GM23338 (cell line): ENCODE data around the gene P4HA1. TPM values are rescaled to one million over a fixed set of nuclear protein-coding genes. Genes with fewer than 3 reads are reported as not detected.

ENCODE experiments used
- ATAC-seq: fragments of 200-7000 bp; cut with Tn5 transposase; 3 replicates; pipeline ENCODE4 v1.9.1; 2020
- DNase-seq: peaks from one replicate; pipeline ENCODE4 v3.0.0-alpha.2; 2015; ENCODE audit warnings: low spot score
- H2AFZ ChIP-seq: fragments of 200-600 bp; sonication (generic); 2 replicates; pipeline ENCODE4 v1.8.0; 2016; ENCODE audit warnings: antibody characterized with exemption, mild to moderate bottlenecking, moderate library complexity
- H3F3A ChIP-seq: fragments of 200-600 bp; sonication (generic); replicated peaks from 2 replicates; pipeline ENCODE4 v1.8.0; 2017; ENCODE audit warnings: antibody characterized with exemption, mixed run types, low read depth
- H3K27ac ChIP-seq: fragments of 200-600 bp; sonication (generic); 2 replicates; pipeline ENCODE4 v1.6.1; 2016; ENCODE audit warnings: low read depth
- H3K27me3 ChIP-seq: fragments of 200-600 bp; sonication (generic); 2 replicates; pipeline ENCODE4 v1.8.0; 2016; ENCODE audit warnings: mild to moderate bottlenecking, mixed run types, moderate library complexity; ENCODE audit not compliant: insufficient read depth
- H3K36me3 ChIP-seq: fragments of 200-600 bp; sonication (generic); 2 replicates; pipeline ENCODE4 v1.8.0; 2016; ENCODE audit warnings: mild to moderate bottlenecking; ENCODE audit not compliant: insufficient read depth
- H3K4me1 ChIP-seq: fragments of 200-600 bp; sonication (generic); 2 replicates; pipeline ENCODE4 v1.8.0; 2016; ENCODE audit warnings: mild to moderate bottlenecking, moderate library complexity; ENCODE audit not compliant: insufficient read depth
- H3K4me2 ChIP-seq: fragments of 200-600 bp; sonication (generic); 2 replicates; pipeline ENCODE4 v1.7.1; 2017; ENCODE audit warnings: mixed run types
- H3K4me3 ChIP-seq: fragments of 200-600 bp; sonication (generic); 2 replicates; pipeline ENCODE4 v1.6.1; 2016; ENCODE audit warnings: mixed run types
- H3K79me2 ChIP-seq: fragments of 200-600 bp; sonication (generic); replicated peaks from 2 replicates; pipeline ENCODE4 v1.8.0; 2017; ENCODE audit warnings: mild to moderate bottlenecking; ENCODE audit not compliant: insufficient read depth
- H3K9me2 ChIP-seq: fragments of 200-600 bp; sonication (generic); 2 replicates; pipeline ENCODE4 v1.8.0; 2017; ENCODE audit not compliant: insufficient read depth
- H4K20me1 ChIP-seq: fragments of 200-600 bp; sonication (generic); replicated peaks from 2 replicates; pipeline ENCODE4 v1.8.0; 2017; ENCODE audit warnings: mild to moderate bottlenecking; ENCODE audit not compliant: insufficient read depth
- H3K27ac Mint-ChIP-seq: 2 replicates; pipeline ENCODE4 v1.8.0; 2020; ENCODE audit warnings: inconsistent platforms, mild to moderate bottlenecking, moderate library complexity, mixed read lengths
- H3K27me3 Mint-ChIP-seq: 3 replicates; pipeline ENCODE4 v1.8.0; 2022; ENCODE audit warnings: low read depth, mild to moderate bottlenecking, moderate library complexity, mixed read lengths, inconsistent platforms; ENCODE audit not compliant: insufficient read depth, poor library complexity
- H3K36me3 Mint-ChIP-seq: 3 replicates; pipeline ENCODE4 v1.8.0; 2021; ENCODE audit warnings: low read depth, mild to moderate bottlenecking, inconsistent platforms, moderate library complexity, mixed read lengths
- H3K4me1 Mint-ChIP-seq: 3 replicates; pipeline ENCODE4 v1.8.0; 2020; ENCODE audit warnings: mild to moderate bottlenecking, inconsistent platforms, mixed read lengths
- H3K4me3 Mint-ChIP-seq: 3 replicates; pipeline ENCODE4 v1.8.0; 2021; ENCODE audit warnings: moderate library complexity, mild to moderate bottlenecking, inconsistent platforms, mixed read lengths
- H3K9me3 Mint-ChIP-seq: 3 replicates; pipeline ENCODE4 v1.8.0; 2020; ENCODE audit warnings: moderate library complexity, mild to moderate bottlenecking, inconsistent platforms, mixed read lengths
- CTCF ChIP-seq, 2 experiments: fragments of 200-600 bp in 1 of 2; sonication (generic) in 1 of 2; conservative IDR thresholded peaks; 2 replicates each; pipeline versions ENCODE4 v1.5.1 to v1.6.1; 2016 to 2017; ENCODE audit warnings: antibody characterized with exemption in 2 of 2, low read depth in 2 of 2, mild to moderate bottlenecking in 2 of 2, moderate library complexity in 1 of 2
- EZH2 ChIP-seq: fragments of 200-600 bp; sonication (generic); IDR thresholded peaks from one replicate; pipeline ENCODE4 v1.8.0; 2017; ENCODE audit warnings: antibody characterized with exemption, mild to moderate bottlenecking, low read depth; ENCODE audit not compliant: unreplicated experiment
- EZH2phosphoT487 ChIP-seq: fragments of 200-600 bp; sonication (generic); IDR thresholded peaks from one replicate; pipeline ENCODE4 v1.8.1; 2018; ENCODE audit warnings: antibody characterized with exemption; ENCODE audit not compliant: unreplicated experiment
- JUNB ChIP-seq: IDR thresholded peaks from one replicate; pipeline ENCODE4 v1.6.1; 2016; ENCODE audit warnings: antibody characterized with exemption; ENCODE audit not compliant: unreplicated experiment
- NANOG ChIP-seq: IDR thresholded peaks from 2 replicates; pipeline ENCODE4 v1.6.1; 2016; ENCODE audit warnings: antibody characterized with exemption, borderline replicate concordance
- POLR2AphosphoS5 ChIP-seq: IDR thresholded peaks from 2 replicates; pipeline ENCODE4 v1.6.1; 2016; ENCODE audit warnings: antibody characterized with exemption, low read depth
- STAT1 ChIP-seq: IDR thresholded peaks from one replicate; pipeline ENCODE4 v1.6.1; 2016; ENCODE audit warnings: antibody characterized with exemption; ENCODE audit not compliant: unreplicated experiment
- ZNF114 ChIP-seq: fragments of 250-450 bp; sonication (Bioruptor Pico); IDR thresholded peaks from 2 replicates; pipeline ENCODE4 v1.5.0; 2020; ENCODE audit warnings: mild to moderate bottlenecking, moderate library complexity
- ZNF331 ChIP-seq: fragments of 250-450 bp; sonication (Bioruptor Pico); IDR thresholded peaks from 2 replicates; pipeline ENCODE4 v1.5.0; 2020; ENCODE audit warnings: low read depth, mild to moderate bottlenecking, moderate library complexity
- ZNF462 ChIP-seq: fragments of 250-450 bp; sonication (Bioruptor Pico); IDR thresholded peaks from 2 replicates; pipeline ENCODE4 v1.5.0; 2020; ENCODE audit warnings: mild to moderate bottlenecking, moderate library complexity
- polyA plus RNA-seq: library from polyadenylated mRNA; unstranded; fragments of >200 nt; fragmentation: Nextera tagmentation; extraction: Ambion mirVana; gene quantifications from 2 replicates; pipeline ENCODE4 v1.2.1, GENCODE V29; 2016
- total RNA-seq: library from RNA; depleted of rRNA; stranded (reverse); fragments of >200 nt; shearing (Covaris generic); gene quantifications from 2 replicates; pipeline ENCODE4 v1.2.3, GENCODE V29; 2014

Gene P4HA1
- total and polyA plus RNA-seq, 2 experiments from 2014 or later: 26.4 to 27.1 TPM

DNA sequence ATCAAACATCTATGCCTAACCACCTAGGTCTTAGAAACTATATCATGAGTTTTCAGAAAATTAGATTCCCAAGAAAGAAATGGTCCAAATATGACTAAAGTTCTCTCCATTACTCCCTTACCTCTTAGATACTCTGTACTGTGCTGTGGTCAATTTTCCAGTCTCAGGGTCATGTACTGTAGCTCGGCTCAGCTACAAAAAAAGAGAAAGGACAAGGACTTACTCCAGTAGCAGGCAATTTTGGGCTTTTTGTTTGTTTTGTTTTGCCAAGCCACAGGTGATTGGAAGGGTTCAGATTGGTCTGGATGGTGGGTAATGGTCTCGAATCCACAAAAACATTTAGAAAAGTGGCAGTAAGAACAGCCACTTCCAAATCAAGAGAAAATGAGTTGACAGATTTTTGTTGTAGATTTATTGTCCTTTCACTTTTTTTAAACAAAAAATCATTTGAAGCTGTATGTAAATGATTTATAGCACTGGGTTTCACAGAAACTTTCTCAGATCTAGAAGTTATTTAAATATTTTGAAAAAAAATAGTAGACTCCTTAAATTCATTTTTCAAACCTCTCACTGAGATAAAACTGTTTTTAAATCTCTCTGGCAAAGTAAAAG is 52.8 kb downstream of the P4HA1 start:
- Mint-ChIP-seq H3K4me3 (peak overlapping the region; percentile 57; the same call in 2 of the 3 replicates), H3K27ac (peak overlapping the region; percentile 95), H3K9me3 (no peaks in the 10 kb centered on the region), H3K4me1 (peaks cover 38% of the 10 kb centered on the region), H3K36me3 (peaks cover 2% of the 10 kb centered on the region; the same call in 1 of the 3 replicates), H3K27me3 (no peaks in the 10 kb centered on the region)
- 0 out of 2 replicates have a peak, but pooled peaks have one; percentile 47 for TF ChIP-seq NANOG
- TF ChIP-seq POLR2AphosphoS5: no peak
- TF ChIP-seq ZNF114: no peak
- no peak for TF ChIP-seq STAT1
- no peak for TF ChIP-seq EZH2
- no peak for TF ChIP-seq EZH2phosphoT487
- H3K4me1 ChIP-seq: peaks cover 36% of the 10 kb centered on the region
- H3K27ac ChIP-seq: peak overlapping the region; percentile 84
- peak; percentile 41 for DNase-seq
- H3K4me2 ChIP-seq: peak overlapping the region; percentile 16
- H3F3A ChIP-seq: no peaks in the 10 kb centered on the region
- ATAC-seq: peak; percentile 53; the same call in 2 of the 3 replicates
- H3K4me3 ChIP-seq: peak overlapping the region; percentile 24; the same call in 1 of the 2 replicates
- no peaks in the 10 kb centered on the region for H4K20me1 ChIP-seq
- no peaks in the 10 kb centered on the region for H3K79me2 ChIP-seq
- no peaks in the 10 kb centered on the region for H3K9me2 ChIP-seq
- H2AFZ ChIP-seq: no peak overlapping the region
- no peaks in the 10 kb centered on the region for H3K27me3 ChIP-seq
- H3K36me3 ChIP-seq: no peaks in the 10 kb centered on the region

GRCh38 chr10:73043319-73043718 is 53.3 kb downstream of the P4HA1 start:
- Mint-ChIP-seq H3K4me1 (peaks cover 38% of the 10 kb centered on the region), H3K9me3 (no peaks in the 10 kb centered on the region), H3K27ac (peak overlapping the region; percentile 95), H3K36me3 (peaks cover 2% of the 10 kb centered on the region; the same call in 1 of the 3 replicates), H3K4me3 (peak overlapping the region; percentile 31; the same call in 1 of the 3 replicates), H3K27me3 (no peaks in the 10 kb centered on the region)
- Histone ChIP-seq H3K4me2 (peak overlapping the region; percentile 16), H3K4me3 (no peak overlapping the region), H3K4me1 (peaks cover 36% of the 10 kb centered on the region), H3K27ac (peak overlapping the region; percentile 84), H4K20me1 (no peaks in the 10 kb centered on the region), H3K36me3 (no peaks in the 10 kb centered on the region), H3K9me2 (no peaks in the 10 kb centered on the region), H3K27me3 (no peaks in the 10 kb centered on the region), H3K79me2 (no peaks in the 10 kb centered on the region), H2AFZ (no peak overlapping the region), H3F3A (no peaks in the 10 kb centered on the region)
- ATAC-seq (no peak), DNase-seq (peak; percentile 25)
- TF ChIP-seq ZNF114 (no peak), EZH2 (no peak), JUNB (no peak), ZNF331 (no peak), CTCF (conservative IDR thresholded peaks at IDR 0.05; ENCODE audit: low read depth in 2 of 2) (no peak), ZNF462 (CRISPR knock-in tag) (no peak), POLR2AphosphoS5 (no peak)
